H9 (cell line): Measurements from ENCODE around the gene ZBTB33. TPM values are rescaled to one million over a fixed set of nuclear protein-coding genes. Genes with fewer than 3 reads are reported as not detected.

Experiments used
- DNase-seq: peaks from one replicate; pipeline ENCODE4 v3.0.0-alpha.2; 2017
- H2AFZ ChIP-seq: one replicate; pipeline ENCODE4 v1.6.1; 2013; ENCODE audit warnings: mild to moderate bottlenecking, low read length, control low read depth, moderate library complexity
- H2AK5ac ChIP-seq: 2 replicates; pipeline ENCODE4 v1.6.1; 2013; ENCODE audit warnings: low read length, control low read depth, mixed read lengths; ENCODE audit not compliant: insufficient read length
- H2BK120ac ChIP-seq: one replicate; pipeline ENCODE4 v1.6.1; 2013; ENCODE audit warnings: low read depth, mild to moderate bottlenecking, low read length, control low read depth, inconsistent platforms; ENCODE audit not compliant: poor library complexity, severe bottlenecking
- H2BK12ac ChIP-seq: 2 replicates; pipeline ENCODE4 v1.6.1; 2013; ENCODE audit warnings: low read length, control low read depth, mixed read lengths, low read depth; ENCODE audit not compliant: insufficient read length
- H2BK15ac ChIP-seq: 2 replicates; pipeline ENCODE4 v1.6.1; 2013; ENCODE audit warnings: low read depth, low read length, control low read depth
- H2BK20ac ChIP-seq: one replicate; pipeline ENCODE4 v1.6.1; 2013; ENCODE audit warnings: low read depth, mild to moderate bottlenecking, low read length, control low read depth, inconsistent platforms; ENCODE audit not compliant: poor library complexity, severe bottlenecking
- H2BK5ac ChIP-seq: 2 replicates; pipeline ENCODE4 v1.6.1; 2013; ENCODE audit warnings: low read length, control low read depth, mixed read lengths; ENCODE audit not compliant: insufficient read length
- H3K14ac ChIP-seq: 2 replicates; pipeline ENCODE4 v1.6.1; 2013; ENCODE audit warnings: low read length, control low read depth; ENCODE audit not compliant: insufficient read depth
- H3K18ac ChIP-seq: 2 replicates; pipeline ENCODE4 v1.6.1; 2013; ENCODE audit warnings: low read depth, mild to moderate bottlenecking, mixed read lengths, low read length, control low read depth; ENCODE audit not compliant: insufficient read length
- H3K23ac ChIP-seq: 2 replicates; pipeline ENCODE4 v1.6.1; 2013; ENCODE audit warnings: low read length, control low read depth, mixed read lengths, low read depth; ENCODE audit not compliant: insufficient read length
- H3K23me2 ChIP-seq: 2 replicates; pipeline ENCODE4 v1.6.1; 2013; ENCODE audit warnings: low read depth, mild to moderate bottlenecking, mixed read lengths, low read length, control low read depth; ENCODE audit not compliant: insufficient read length, poor library complexity, severe bottlenecking
- H3K27ac ChIP-seq: 2 replicates; pipeline ENCODE4 v1.5.1; 2013; ENCODE audit warnings: low read length, control low read depth, mixed read lengths, low read depth; ENCODE audit not compliant: insufficient read length
- H3K27me3 ChIP-seq: 2 replicates; pipeline ENCODE4 v1.6.1; 2013; ENCODE audit warnings: low read length, control low read depth, inconsistent platforms; ENCODE audit not compliant: insufficient read depth
- H3K4ac ChIP-seq: 2 replicates; pipeline ENCODE4 v1.6.1; 2013; ENCODE audit warnings: low read depth, mild to moderate bottlenecking, control low read depth, inconsistent platforms, low read length, moderate library complexity
- H3K4me1 ChIP-seq: 2 replicates; pipeline ENCODE4 v1.6.1; 2013; ENCODE audit warnings: low read length, control low read depth, inconsistent platforms; ENCODE audit not compliant: insufficient read depth
- H3K4me2 ChIP-seq: 2 replicates; pipeline ENCODE4 v1.6.1; 2013; ENCODE audit warnings: low read length, control low read depth, mixed read lengths; ENCODE audit not compliant: insufficient read length, insufficient read depth
- H3K56ac ChIP-seq: 2 replicates; pipeline ENCODE4 v1.6.1; 2013; ENCODE audit warnings: low read depth, mild to moderate bottlenecking, mixed read lengths, low read length, control low read depth; ENCODE audit not compliant: insufficient read length
- H3K79me1 ChIP-seq: 2 replicates; pipeline ENCODE4 v1.6.1; 2013; ENCODE audit warnings: low read depth, mild to moderate bottlenecking, moderate library complexity, low read length, control low read depth, inconsistent platforms; ENCODE audit not compliant: insufficient read depth, poor library complexity, severe bottlenecking
- H3K79me2 ChIP-seq: 2 replicates; pipeline ENCODE4 v1.6.1; 2013; ENCODE audit warnings: low read length, control low read depth, inconsistent platforms; ENCODE audit not compliant: insufficient read depth
- H3K9ac ChIP-seq: 2 replicates; pipeline ENCODE4 v1.6.1; 2013; ENCODE audit warnings: low read length, control low read depth, mixed read lengths; ENCODE audit not compliant: insufficient read length; ENCODE audit errors: extremely low read depth
- H3K9me3 ChIP-seq: one replicate; pipeline ENCODE4 v1.6.1; 2013; ENCODE audit warnings: low read depth, low read length, inconsistent platforms; ENCODE audit not compliant: control insufficient read depth
- H3T11ph ChIP-seq: one replicate; pipeline ENCODE4 v1.6.1; 2013; ENCODE audit warnings: mild to moderate bottlenecking, low read length, control low read depth, inconsistent platforms
- H4K20me1 ChIP-seq: one replicate; pipeline ENCODE4 v1.6.1; 2013; ENCODE audit not compliant: control insufficient read depth, insufficient read length, insufficient read depth
- H4K5ac ChIP-seq: 2 replicates; pipeline ENCODE4 v1.6.1; 2013; ENCODE audit warnings: low read depth, mild to moderate bottlenecking, mixed read lengths, low read length, control low read depth; ENCODE audit not compliant: insufficient read length
- H4K8ac ChIP-seq: replicated peaks from 2 replicates; pipeline ENCODE4 v1.6.1; 2013; ENCODE audit warnings: low read length, control low read depth, mixed read lengths, low read depth; ENCODE audit not compliant: insufficient read length
- H4K91ac ChIP-seq: 2 replicates; pipeline ENCODE4 v1.6.1; 2013; ENCODE audit warnings: low read depth, mild to moderate bottlenecking, moderate library complexity, mixed read lengths, low read length, control low read depth; ENCODE audit not compliant: insufficient read length
- H3K27ac Mint-ChIP-seq, 3 experiments: 2 replicates in 2 of 3; 3 replicates in 1 of 3; pipeline ENCODE4 v1.8.0; 2020 to 2021; ENCODE audit warnings: mixed read lengths in 3 of 3, mild to moderate bottlenecking in 1 of 3, moderate library complexity in 1 of 3
- H3K27me3 Mint-ChIP-seq: 2 replicates; pipeline ENCODE4 v1.8.0; 2021; ENCODE audit warnings: low read depth, mild to moderate bottlenecking, moderate library complexity, mixed read lengths
- H3K36me3 Mint-ChIP-seq, 3 experiments: 2 replicates in 2 of 3; 3 replicates in 1 of 3; pipeline ENCODE4 v1.8.0; 2020 to 2021; ENCODE audit warnings: low read depth in 3 of 3, mixed read lengths in 3 of 3; ENCODE audit not compliant: insufficient read depth in 1 of 3
- H3K4me1 Mint-ChIP-seq, 2 experiments: 2 replicates each; pipeline ENCODE4 v1.8.0; 2020; ENCODE audit warnings: mixed read lengths in 2 of 2
- H3K4me3 Mint-ChIP-seq, 2 experiments: 2 replicates in 1 of 2; 3 replicates in 1 of 2; pipeline ENCODE4 v1.8.0; 2020 to 2021; ENCODE audit warnings: mild to moderate bottlenecking in 2 of 2, mixed read lengths in 2 of 2, moderate library complexity in 1 of 2
- H3K9me3 Mint-ChIP-seq, 2 experiments: 2 replicates in 1 of 2; 3 replicates in 1 of 2; pipeline ENCODE4 v1.8.0; 2020; ENCODE audit warnings: mild to moderate bottlenecking in 2 of 2, mixed read lengths in 2 of 2, moderate library complexity in 1 of 2
- WGBS: extraction: QIAGEN DNeasy Blood & Tissue Kit; methylation state at CpG from one replicate; pipeline ENCODE4 v1.1.7; 2013; ENCODE audit warnings: missing lambda C conversion rate, low lambda C conversion rate, mixed read lengths; ENCODE audit not compliant: insufficient read length; ENCODE audit errors: extremely low coverage; 5-methylcytosine and 5-hydroxymethylcytosine counted together
- total RNA-seq: library from RNA; stranded (reverse); gene quantifications from 2 replicates; pipeline ENCODE4 v1.2.1, GENCODE V29; 2021
- TF ChIP-seq, protein P1 (sequence below): fragments of 200-600 bp; sonication (generic); conservative IDR thresholded peaks from 3 replicates; pipeline ENCODE4 v1.8.0; 2021; ENCODE audit warnings: antibody characterized with exemption, mild to moderate bottlenecking

The ZBTB33 gene
- total RNA-seq, 1 experiment from 2014 or later: 18.7 TPM

DNA sequence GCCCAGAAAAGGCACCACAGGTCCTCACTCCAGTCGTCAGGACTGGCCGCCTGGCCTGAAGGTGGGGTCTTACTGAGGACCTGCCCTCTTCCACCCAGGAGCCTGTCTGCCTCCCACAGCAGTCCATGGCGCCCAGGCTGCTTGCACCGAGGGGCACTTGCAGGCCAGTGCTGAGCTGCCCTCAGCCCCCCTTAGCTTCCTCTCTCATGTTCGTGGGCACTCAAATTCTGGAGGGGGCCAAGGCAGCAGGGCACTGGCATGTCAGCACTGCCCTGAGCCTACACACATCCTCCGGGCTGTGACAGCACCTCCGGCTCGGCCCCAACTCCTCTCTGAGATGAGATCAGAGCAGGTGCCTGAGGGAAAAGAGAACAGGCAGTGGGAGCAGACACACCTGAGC, 27.2 kb upstream of the ZBTB33 start:
- Histone ChIP-seq H2AFZ (no peak overlapping the region), H3K4me2 (no peak overlapping the region), H4K91ac (no peak overlapping the region), H3K4ac (no peak overlapping the region), H3K79me1 (no peaks in the 10 kb centered on the region), H2BK5ac (no peak overlapping the region), H3K9ac (no peak overlapping the region), H3K79me2 (no peaks in the 10 kb centered on the region), H3T11ph (no peak overlapping the region), H4K8ac (no peak overlapping the region), H2BK20ac (no peak overlapping the region), H3K27ac (no peak overlapping the region), H3K4me1 (no peaks in the 10 kb centered on the region; the same call in 1 of the 2 replicates), H3K14ac (no peak overlapping the region), H3K23me2 (no peaks in the 10 kb centered on the region), H2BK120ac (no peak overlapping the region), H4K5ac (no peak overlapping the region), H3K23ac (no peak overlapping the region), H2AK5ac (no peak overlapping the region), H2BK12ac (no peak overlapping the region), H4K20me1 (no peaks in the 10 kb centered on the region), H3K18ac (no peak overlapping the region), H2BK15ac (no peak overlapping the region), H3K56ac (no peak overlapping the region), H3K9me3 (peaks cover 31% of the 10 kb centered on the region), H3K27me3 (no peaks in the 10 kb centered on the region)
- Mint-ChIP-seq H3K9me3 (peaks cover 59 to 61% of the 10 kb centered on the region in 2 experiments), H3K4me3 (no peak overlapping the region), H3K27me3 (no peaks in the 10 kb centered on the region; the same call in 1 of the 2 replicates), H3K4me1 (peaks cover 0 to 5% of the 10 kb centered on the region in 2 experiments; a peak in 2 of 4 replicates), H3K27ac (no peak overlapping the region), H3K36me3 (peaks cover 11 to 20% (median 13%) of the 10 kb centered on the region in 3 experiments; a peak in 6 of 7 replicates)
- DNase-seq: no peak
- no CpG with 5 or more reads among the region's 8 CpGs for WGBS
- TF ChIP-seq, protein P1, sequence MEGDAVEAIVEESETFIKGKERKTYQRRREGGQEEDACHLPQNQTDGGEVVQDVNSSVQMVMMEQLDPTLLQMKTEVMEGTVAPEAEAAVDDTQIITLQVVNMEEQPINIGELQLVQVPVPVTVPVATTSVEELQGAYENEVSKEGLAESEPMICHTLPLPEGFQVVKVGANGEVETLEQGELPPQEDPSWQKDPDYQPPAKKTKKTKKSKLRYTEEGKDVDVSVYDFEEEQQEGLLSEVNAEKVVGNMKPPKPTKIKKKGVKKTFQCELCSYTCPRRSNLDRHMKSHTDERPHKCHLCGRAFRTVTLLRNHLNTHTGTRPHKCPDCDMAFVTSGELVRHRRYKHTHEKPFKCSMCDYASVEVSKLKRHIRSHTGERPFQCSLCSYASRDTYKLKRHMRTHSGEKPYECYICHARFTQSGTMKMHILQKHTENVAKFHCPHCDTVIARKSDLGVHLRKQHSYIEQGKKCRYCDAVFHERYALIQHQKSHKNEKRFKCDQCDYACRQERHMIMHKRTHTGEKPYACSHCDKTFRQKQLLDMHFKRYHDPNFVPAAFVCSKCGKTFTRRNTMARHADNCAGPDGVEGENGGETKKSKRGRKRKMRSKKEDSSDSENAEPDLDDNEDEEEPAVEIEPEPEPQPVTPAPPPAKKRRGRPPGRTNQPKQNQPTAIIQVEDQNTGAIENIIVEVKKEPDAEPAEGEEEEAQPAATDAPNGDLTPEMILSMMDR: no peak
